Hepatocyte (in vitro differentiated cells): ENCODE results near the gene DNLZ. TPM values are rescaled to one million over a fixed set of nuclear protein-coding genes. Genes with fewer than 3 reads are reported as not detected.

Source experiments
- DNase-seq: peaks from one replicate; pipeline ENCODE4 v3.0.0-alpha.2; 2016; ENCODE audit warnings: low spot score
- H2AFZ ChIP-seq: fragments of 200-600 bp; sonication (generic); 2 replicates; pipeline ENCODE4 v1.6.0; 2016; ENCODE audit warnings: antibody characterized with exemption, mild to moderate bottlenecking
- H3K27ac ChIP-seq: fragments of 200-600 bp; sonication (generic); 2 replicates; pipeline ENCODE4 v1.5.1; 2016; ENCODE audit warnings: mild to moderate bottlenecking
- H3K27me3 ChIP-seq: fragments of 200-600 bp; sonication (generic); 2 replicates; pipeline ENCODE4 v1.6.1; 2016
- H3K36me3 ChIP-seq: fragments of 200-600 bp; sonication (generic); replicated peaks from 2 replicates; pipeline ENCODE4 v1.5.1; 2016; ENCODE audit warnings: low read depth; ENCODE audit not compliant: insufficient read depth
- H3K4me1 ChIP-seq: fragments of 200-600 bp; sonication (generic); 2 replicates; pipeline ENCODE4 v1.5.1; 2016; ENCODE audit warnings: mild to moderate bottlenecking, moderate library complexity; ENCODE audit not compliant: insufficient read depth
- H3K4me2 ChIP-seq: fragments of 200-600 bp; sonication (generic); 2 replicates; pipeline ENCODE4 v1.6.0; 2016
- H3K4me3 ChIP-seq: fragments of 200-600 bp; sonication (generic); 2 replicates; pipeline ENCODE4 v1.5.1; 2016; ENCODE audit warnings: mild to moderate bottlenecking
- H3K79me2 ChIP-seq: fragments of 200-600 bp; sonication (generic); 2 replicates; pipeline ENCODE4 v1.6.0; 2017; ENCODE audit warnings: mild to moderate bottlenecking
- H3K9me2 ChIP-seq: fragments of 200-600 bp; sonication (generic); replicated peaks from 2 replicates; pipeline ENCODE4 v1.6.0; 2017; ENCODE audit warnings: mild to moderate bottlenecking; ENCODE audit not compliant: insufficient read depth
- H3K9me3 ChIP-seq: fragments of 200-600 bp; sonication (generic); 2 replicates; pipeline ENCODE4 v1.5.1; 2016; ENCODE audit warnings: low read depth, mild to moderate bottlenecking
- H4K20me1 ChIP-seq: fragments of 200-600 bp; sonication (generic); 2 replicates; pipeline ENCODE4 v1.6.0; 2016; ENCODE audit warnings: mild to moderate bottlenecking; ENCODE audit not compliant: insufficient read depth, poor library complexity, severe bottlenecking
- CTCF ChIP-seq: fragments of 200-600 bp; sonication (generic); IDR thresholded peaks from 2 replicates; pipeline ENCODE4 v1.5.1; 2016; ENCODE audit warnings: antibody characterized with exemption, mild to moderate bottlenecking; ENCODE audit not compliant: poor library complexity
- EZH2 ChIP-seq: fragments of 200-600 bp; sonication (generic); IDR thresholded peaks from 2 replicates; pipeline ENCODE4 v1.6.1; 2016; ENCODE audit warnings: antibody characterized with exemption, mild to moderate bottlenecking, borderline replicate concordance
- EZH2phosphoT487 ChIP-seq: fragments of 200-600 bp; sonication (generic); IDR thresholded peaks from one replicate; pipeline ENCODE4 v1.6.1; 2018; ENCODE audit warnings: antibody characterized with exemption, mild to moderate bottlenecking, low read depth, moderate library complexity; ENCODE audit not compliant: unreplicated experiment, severe bottlenecking
- WGBS: methylation state at CpG from one replicate; pipeline ENCODE4 v1.1.6; 2016; ENCODE audit warnings: low lambda C conversion rate; ENCODE audit errors: missing lambda C conversion rate; 5-methylcytosine and 5-hydroxymethylcytosine counted together
- polyA plus RNA-seq: library from polyadenylated mRNA; unstranded; fragments of >200 nt; fragmentation: Nextera tagmentation; extraction: Ambion mirVana; gene quantifications from 2 replicates; pipeline ENCODE4 v1.2.1, GENCODE V29; 2016
- total RNA-seq: library from RNA; depleted of rRNA; stranded (reverse); fragments of >200 nt; gene quantifications from 2 replicates; pipeline ENCODE4 v1.2.3, GENCODE V29; 2014

Gene DNLZ
- total and polyA plus RNA-seq, 2 experiments from 2014 or later: 21.5 to 24.3 TPM

- no peaks in the 10 kb centered on the region for H3K79me2 ChIP-seq
- H4K20me1 ChIP-seq: no peaks in the 10 kb centered on the region
- H3K27me3 ChIP-seq: no peaks in the 10 kb centered on the region
- DNase-seq: no peak
- H3K4me2 ChIP-seq: no peak overlapping the region
- H3K4me1 ChIP-seq: peaks cover 17% of the 10 kb centered on the region
- no peaks in the 10 kb centered on the region for H3K9me2 ChIP-seq
- no peak overlapping the region for H3K4me3 ChIP-seq
- no peaks in the 10 kb centered on the region for H3K9me3 ChIP-seq
- no peaks in the 10 kb centered on the region for H3K36me3 ChIP-seq
- H2AFZ ChIP-seq: no peak overlapping the region
- no peak overlapping the region for H3K27ac ChIP-seq
- no peak for TF ChIP-seq EZH2phosphoT487
- no peak for TF ChIP-seq CTCF
- no peak for TF ChIP-seq EZH2
- 91% methylated on average over 17 of the region's 29 CpGs for WGBS
These were observed 5.5 kb downstream of the DNLZ start for GRCh38 chr9:136358016-136358415.

- H3K9me3 ChIP-seq: no peaks in the 10 kb centered on the region
- H2AFZ ChIP-seq: no peak overlapping the region
- H3K27me3 ChIP-seq: no peaks in the 10 kb centered on the region
- no peak for TF ChIP-seq EZH2phosphoT487
- no peak for TF ChIP-seq CTCF
- TF ChIP-seq EZH2: no peak
- H3K4me2 ChIP-seq: no peak overlapping the region
- WGBS: 88% methylated on average over 19 of the region's 22 CpGs
- no peaks in the 10 kb centered on the region for H3K79me2 ChIP-seq
- H3K4me1 ChIP-seq: peaks cover 17% of the 10 kb centered on the region
- no peaks in the 10 kb centered on the region for H3K36me3 ChIP-seq
- H3K4me3 ChIP-seq: no peak overlapping the region
- DNase-seq: no peak
- no peaks in the 10 kb centered on the region for H3K9me2 ChIP-seq
- H4K20me1 ChIP-seq: no peaks in the 10 kb centered on the region
- H3K27ac ChIP-seq: no peak overlapping the region
These were observed 6.3 kb downstream of the DNLZ start for GRCh38 chr9:136357202-136357725.

- Histone ChIP-seq H2AFZ (no peak overlapping the region), H3K9me2 (no peaks in the 10 kb centered on the region), H3K9me3 (no peaks in the 10 kb centered on the region), H3K27me3 (no peaks in the 10 kb centered on the region), H3K27ac (no peak overlapping the region), H3K79me2 (no peaks in the 10 kb centered on the region), H3K4me1 (peaks cover 14% of the 10 kb centered on the region), H3K4me3 (no peak overlapping the region), H3K4me2 (no peak overlapping the region), H3K36me3 (no peaks in the 10 kb centered on the region), H4K20me1 (no peaks in the 10 kb centered on the region)
- no peak for TF ChIP-seq EZH2
- TF ChIP-seq CTCF: no peak
- no peak for TF ChIP-seq EZH2phosphoT487
- 94% methylated on average over 43 of the region's 54 CpGs for WGBS
- DNase-seq: no peak
These were observed 7.7 kb downstream of the DNLZ start for GRCh38 chr9:136355616-136356557.
